Measurements from ENCODE around the gene STARD13.
"Not testable (repeated sequence)": the region's sequence is repeated elsewhere in the genome, so short reads cannot be mapped to it uniquely, and the experiment has no call there.

STARD13 gene

DNA sequence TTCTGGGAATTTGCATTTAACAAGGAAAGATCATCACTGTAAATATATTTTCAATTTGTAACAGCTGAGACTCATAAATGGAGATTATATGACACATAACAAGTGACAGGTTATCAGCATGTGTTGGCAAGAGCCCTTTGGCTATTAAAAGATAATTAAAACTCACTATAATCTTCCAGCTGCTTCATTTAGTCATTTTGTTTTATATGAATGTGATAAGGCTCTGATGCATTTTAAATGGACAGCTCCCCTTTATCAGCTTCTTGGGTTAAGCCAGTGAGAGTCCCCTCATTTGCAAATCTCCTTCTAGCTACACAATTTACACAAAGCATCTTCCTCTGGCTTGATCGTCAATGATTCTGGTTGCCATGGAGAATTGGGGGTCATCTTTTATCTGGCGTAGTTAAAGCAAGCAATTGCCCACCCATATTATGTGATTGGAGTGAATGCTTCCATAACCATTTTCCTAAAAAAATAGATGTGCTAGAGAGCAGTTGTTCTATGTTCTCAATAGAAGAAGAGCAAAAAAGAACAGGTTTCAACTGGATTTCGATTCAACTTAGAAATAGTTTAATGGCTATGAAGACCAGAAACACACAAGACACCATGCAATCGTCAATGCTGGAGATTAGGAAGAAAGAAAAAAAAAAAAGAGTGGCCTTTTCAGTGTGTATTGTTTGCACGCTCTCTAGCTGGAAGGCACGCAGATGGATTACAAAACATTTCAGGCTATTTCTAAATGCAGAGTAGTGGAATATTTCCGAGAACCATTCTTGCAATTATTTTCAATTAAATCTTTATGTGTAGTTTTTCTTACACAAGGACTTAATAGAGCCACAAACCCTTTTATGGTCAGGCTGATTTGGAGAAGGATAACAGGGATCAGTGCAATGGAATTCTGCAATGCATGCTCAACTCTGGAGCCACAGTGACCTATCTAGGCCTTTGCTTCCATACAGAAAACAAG is 27.4 kb downstream of the STARD13 start:
- DNase-seq (ENCODE audit: low read depth in 2 of 3, low spot score in 1 of 3) = no peak

DNA sequence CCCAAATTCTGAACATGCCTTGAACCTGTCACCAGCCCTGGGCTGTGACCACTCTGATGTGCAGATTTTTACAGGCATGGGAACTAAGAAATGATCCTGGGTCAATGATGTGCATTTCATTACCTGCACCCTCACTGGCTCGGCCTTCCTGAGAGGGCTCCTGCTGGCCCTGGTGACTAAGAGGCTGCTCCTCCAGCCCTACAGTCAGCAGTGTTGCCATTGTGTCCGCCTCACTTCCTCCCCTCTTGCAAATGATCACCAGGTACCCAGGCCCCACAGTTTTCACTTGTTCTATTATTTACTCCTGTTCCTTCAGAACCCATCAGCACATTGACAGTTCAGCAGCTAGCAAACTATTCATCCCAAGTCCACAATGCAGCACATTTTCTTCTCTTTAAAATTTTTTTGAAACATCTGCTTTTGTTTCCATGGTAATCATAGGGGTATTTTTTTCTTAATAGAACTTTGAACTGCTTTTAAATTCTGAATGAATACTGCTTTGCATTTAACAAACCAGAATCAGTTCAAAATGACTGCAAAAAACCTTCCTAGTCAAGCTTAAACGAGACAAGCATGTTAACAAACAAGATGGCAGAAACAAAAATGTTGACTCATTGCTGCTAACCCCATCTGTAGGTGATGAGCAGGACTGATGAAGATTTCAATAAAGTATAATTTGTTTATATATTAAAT is 29.3 kb downstream of the STARD13 start:
- no peak for DNase-seq (ENCODE audit: low read depth in 2 of 3, low spot score in 1 of 3)

DNA sequence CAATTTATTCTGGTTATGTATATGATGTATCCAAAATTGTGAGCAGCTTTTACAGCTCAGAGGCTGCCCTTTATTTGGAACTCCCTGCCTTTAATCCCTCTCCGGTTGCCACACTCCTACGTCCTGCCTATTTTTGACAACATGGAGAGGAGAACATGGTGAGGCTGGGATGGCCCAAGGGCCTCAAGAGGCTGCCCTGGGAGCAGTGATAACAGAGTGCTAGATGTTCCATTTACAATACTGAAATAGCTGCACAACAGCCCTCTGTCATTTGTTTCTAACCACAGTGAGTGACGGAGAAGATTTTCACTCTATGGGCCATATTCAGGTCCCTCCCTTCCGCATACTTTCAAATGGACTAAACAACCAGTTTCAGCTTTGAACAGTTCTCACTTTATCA is 33.4 kb downstream of the STARD13 start:
- DNase-seq (ENCODE audit: low read depth in 2 of 3, low spot score in 1 of 3) = no peak

DNA sequence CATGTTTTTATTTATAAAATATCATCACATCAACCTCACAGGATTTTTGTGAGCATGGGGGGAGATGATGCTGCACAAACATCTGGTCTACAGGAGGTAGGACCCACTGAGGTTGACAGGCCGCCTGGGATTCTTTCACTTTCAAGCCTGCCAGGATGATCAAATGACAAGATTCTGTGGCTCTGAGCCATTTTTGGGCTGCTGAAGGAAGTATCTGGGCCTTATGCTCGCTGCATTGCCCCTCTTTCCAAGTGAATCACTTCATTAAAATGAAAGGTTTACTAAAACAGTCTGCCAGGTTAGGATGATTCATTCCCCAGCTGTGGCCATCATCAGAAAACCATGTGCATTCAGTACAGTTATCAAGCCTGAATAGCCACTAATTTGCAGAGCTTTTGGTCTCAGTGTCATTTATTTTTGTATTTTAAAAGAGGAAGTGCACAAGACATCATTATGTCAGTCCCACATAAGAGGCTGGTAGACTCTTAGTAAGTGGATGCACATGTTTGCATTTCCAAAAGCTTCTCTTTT is 34.4 kb downstream of the STARD13 start:
- no peak for DNase-seq (ENCODE audit: low read depth in 2 of 3, low spot score in 1 of 3)

DNA sequence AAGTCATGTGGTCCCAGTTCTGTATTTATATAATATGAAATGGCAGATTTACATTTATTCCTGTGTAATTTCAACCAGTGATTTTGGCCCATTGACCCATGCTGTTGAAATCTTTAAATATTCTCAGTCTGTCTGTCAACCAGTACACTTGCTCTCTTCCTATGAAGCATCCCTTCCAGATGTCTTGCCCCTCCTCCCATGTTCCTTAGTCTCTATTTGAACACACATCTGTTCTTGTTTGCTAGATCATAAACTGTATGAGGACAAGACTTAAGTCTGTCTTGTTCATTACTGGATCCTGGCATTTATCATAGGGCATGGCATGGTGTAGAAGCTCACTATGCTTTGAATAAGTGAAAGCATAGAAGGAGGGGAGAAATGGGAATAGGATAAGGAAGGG is 34.9 kb downstream of the STARD13 start:
- no peak for DNase-seq (ENCODE audit: low read depth in 2 of 3, low spot score in 1 of 3)

DNA sequence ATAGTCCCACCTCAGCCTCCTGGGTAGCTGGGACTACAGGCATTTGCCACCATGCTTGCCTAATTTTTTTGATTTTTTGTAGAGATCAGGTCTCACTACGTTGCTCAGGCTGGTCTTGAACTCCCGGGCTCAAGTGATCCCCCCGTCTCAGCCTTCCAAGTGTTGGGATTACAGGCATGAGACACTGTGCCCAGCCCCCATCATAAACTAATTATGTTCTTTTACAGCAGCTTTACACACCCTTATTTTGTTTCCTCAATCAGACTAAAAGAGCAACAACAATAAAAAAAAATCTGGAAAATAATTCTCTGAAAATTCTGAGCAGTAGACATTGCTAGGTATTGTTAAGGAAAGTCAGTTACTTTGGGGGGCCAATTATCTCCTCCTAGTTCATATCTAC is 35.7 kb downstream of the STARD13 start:
- no peak for DNase-seq (ENCODE audit: low read depth in 2 of 3, low spot score in 1 of 3)

DNA sequence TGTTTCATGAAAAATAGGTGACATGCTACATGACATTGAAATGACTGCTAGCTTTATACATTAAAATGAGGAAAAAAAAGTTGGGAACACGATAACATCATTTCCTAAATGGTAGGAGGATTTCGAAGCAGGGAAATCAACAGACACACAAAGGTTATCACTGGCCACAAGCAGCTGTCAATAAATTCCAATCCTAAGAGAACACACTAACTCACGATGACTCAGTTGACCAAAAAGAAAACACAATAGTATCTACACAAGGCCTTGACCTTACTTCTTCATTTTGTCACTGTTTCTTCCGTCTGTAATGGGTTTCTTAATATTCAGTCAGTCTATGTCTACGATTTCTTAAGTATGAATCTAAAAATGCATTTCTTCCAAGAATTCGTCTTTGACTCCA is 36.5 kb downstream of the STARD13 start:
- DNase-seq (ENCODE audit: low read depth in 2 of 3, low spot score in 1 of 3) = no peak

DNA sequence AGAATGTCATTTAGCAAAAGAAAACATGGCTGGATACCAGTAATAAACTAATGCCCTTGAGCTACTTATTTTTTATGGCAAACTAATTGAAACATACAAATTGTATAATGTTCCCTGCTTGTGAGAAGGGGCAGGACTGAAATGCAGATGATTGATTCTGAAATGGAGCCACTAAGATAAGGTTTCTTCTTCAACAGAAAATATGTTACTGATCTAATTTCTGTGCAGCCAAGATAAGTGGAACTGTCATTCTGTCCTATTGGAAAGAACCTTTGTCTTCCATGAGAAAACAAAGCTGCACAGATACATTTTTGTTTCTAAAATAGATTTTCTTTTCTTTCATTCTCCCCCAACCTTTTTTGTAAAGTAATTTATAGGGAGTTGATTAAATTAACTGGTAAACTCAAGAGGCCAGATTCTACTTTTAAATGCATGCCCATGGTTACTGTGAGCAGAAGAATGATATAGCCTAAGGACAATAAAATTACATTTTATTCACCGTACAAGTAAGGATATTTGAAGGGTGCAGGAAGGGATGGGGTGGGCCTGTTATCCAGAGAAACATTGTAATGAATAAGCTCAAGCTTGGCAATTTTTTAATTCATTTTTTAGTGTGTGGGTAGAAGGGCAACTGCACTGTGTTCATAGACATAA is 39.9 kb downstream of the STARD13 start:
- DNase-seq (ENCODE audit: low read depth in 2 of 3, low spot score in 1 of 3) = no peak

DNA sequence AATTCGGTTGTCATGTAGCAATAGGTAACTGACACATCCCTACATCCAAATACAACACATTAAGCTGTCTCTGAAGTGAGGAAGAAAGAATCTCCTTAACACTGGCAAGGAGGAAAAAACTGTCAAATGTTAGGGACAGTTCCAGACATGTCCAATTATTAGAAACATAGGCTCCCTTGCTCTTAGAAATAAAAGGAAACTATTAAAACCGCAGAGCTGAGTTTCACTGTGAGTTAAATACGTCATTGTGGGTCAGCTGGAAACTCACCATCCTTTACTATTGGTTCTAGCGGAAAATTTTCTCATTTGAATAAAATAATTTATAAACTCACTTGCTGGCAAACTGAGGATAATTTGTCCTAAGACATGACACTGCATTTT is 40.7 kb downstream of the STARD13 start:
- DNase-seq (ENCODE audit: low read depth in 2 of 3, low spot score in 1 of 3) = no peak

DNA sequence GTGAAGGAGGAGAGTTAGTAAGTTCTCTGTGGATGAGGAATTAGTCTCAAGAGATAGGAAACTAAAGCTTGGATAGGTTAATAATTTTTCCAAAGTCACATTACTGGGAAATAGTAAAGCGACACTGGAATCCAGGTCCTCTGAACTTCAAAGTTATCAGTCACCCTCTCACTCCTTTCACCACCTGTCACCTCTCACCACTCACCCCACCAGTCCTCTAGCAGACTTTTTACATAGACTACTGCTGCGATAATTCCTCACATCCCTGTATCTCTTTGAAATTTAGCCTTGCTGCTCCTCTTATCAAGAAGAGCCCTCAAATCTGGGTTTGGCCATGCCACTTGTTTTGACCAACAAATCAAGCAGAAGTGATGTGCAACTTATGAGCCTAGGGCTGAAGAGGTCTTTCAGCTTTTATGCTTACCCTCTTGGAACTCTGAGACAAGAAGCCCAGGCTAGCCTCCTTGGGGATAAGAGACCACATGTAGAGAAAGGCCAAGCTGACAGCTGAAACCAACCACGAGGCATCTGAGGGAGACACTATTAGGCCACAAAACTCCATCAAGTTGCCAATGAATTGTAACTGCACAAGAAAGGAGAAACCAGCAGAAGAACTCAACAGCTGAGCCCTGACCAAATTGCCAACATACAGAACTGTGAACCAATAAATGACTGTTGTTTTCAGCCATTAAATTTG is 41.2 kb downstream of the STARD13 start:
- no peak for DNase-seq (ENCODE audit: low read depth in 2 of 3, low spot score in 1 of 3)

DNA sequence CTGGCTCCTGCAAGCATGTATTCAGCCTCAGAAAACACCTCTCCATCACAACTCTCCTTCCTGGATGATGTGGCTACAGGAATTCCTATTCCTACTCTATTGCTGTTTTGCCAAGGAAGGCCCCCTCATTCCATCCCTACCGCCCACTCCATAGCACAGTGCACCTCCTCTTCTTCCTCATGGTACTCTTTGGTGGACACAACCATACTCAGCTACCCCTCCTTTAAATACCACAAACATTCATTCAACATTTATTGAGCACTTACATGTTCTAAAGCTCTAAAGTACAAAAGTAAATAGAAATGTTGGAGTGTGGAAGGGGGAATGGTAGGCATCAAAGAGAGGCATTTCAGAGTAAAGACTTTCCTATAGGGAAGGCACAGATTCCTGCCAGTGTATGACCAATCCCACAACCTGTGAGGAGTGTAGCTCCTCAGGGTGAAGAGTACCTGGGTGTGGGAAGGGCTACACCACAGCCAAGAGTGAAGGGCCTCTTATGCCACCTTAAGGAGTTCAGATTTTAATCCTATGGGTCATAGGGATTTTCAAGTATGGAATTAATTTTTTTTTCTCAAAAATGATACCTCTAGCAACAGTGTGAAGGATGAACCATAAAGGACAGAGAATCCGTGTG is 42.5 kb downstream of the STARD13 start:
- DNase-seq (ENCODE audit: low read depth in 2 of 3, low spot score in 1 of 3) = no peak

DNA sequence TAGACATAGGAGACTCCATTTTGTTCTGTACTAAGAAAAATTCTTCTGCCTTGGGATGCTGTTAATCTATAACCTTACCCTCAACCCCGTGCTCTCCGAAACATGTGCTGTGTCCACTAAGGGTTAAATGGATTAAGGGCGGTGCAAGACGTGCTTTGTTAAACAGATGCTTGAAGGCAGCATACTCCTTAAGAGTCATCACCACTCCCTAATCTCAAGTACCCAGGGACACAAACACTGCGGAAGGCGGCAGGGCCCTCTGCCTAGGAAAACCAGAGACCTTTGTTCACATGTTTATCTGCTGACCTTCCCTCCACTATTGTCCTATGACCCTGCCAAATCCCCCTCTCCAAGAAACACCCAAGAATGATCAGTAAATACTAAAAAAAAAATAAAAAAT is 43.2 kb downstream of the STARD13 start:
- not testable (repeated sequence) for DNase-seq (ENCODE audit: low read depth in 2 of 3, low spot score in 1 of 3)

DNA sequence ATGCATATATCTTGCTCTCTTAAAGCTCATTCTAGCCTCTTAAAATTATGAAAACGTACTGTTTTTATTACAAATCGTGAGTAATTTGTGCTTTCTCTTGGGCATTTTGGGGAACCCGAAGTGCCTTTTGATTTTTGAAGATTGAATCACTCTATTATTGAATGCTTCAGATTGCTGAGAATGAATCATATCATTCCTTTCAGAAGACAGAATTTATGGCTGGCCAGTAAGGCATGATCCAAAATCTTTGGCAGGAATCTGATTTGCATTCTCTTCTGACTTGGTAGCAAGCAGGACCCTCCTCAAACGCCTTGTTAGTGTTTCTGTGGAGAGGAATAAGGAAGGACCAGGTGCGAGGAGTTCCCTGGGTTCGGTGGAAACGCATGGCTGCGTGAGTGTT is 49.5 kb downstream of the STARD13 start:
- DNase-seq (ENCODE audit: low read depth in 2 of 3, low spot score in 1 of 3) = no peak

DNA sequence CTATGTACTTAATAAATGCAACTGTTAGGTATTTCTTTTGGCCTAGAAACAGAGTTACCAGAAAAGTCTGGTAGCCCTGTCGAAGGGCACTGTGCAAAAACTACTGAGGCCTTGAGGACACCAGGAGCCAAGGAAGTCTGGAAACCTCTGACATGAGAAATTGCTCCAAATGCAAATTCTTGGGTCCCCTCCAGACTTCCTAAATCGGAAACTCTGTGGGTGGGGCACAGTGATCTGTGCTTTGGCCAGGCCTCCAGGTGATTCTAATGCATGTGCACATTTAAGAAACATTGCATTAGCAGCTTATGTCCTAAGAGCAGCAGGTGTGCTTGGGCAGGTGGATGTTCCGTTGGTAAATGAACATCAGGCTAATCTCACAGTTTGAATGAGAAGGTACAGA is 50.0 kb downstream of the STARD13 start:
- DNase-seq (ENCODE audit: low read depth in 2 of 3, low spot score in 1 of 3) = no peak

DNA sequence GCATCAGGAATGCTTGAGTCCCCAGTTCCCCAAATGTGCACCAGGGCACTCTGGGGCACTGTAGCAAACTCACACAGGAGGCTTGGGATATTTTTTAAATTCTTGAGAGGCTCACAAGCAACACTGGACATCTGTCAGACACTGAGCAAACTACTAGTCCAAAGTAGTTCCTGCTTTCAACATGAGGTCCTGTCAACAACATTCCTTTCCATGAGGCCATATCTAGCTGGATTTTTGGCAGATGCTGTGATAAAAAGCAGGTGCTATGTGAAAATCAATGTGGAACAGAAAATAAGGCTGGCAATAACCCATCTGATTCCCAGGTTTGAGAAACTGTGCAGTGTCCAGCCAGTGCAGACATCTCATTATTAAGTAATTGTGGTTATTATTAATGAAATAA is 50.5 kb downstream of the STARD13 start:
- no peak for DNase-seq (ENCODE audit: low read depth in 2 of 3, low spot score in 1 of 3)

DNA sequence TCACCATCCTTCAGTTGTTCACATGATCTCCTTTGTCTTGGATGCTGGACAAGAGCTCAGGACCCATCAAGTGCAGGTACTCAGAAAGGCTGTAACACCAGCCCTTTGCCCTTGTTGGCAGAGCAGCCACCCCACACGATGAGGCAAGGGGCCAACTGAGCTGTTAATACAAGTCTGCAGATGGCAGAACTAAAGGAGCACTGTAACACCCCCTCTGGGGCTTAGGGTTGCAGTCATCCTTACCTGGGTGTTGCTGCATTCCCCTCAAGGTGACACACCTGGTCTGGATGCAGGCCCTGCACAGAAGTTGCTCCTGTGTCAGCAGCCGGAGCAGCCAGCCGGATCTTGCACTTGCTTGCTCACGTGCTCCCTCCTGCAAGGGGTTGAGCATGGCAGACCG is 52.0 kb downstream of the STARD13 start:
- no peak for DNase-seq (ENCODE audit: low read depth in 2 of 3, low spot score in 1 of 3)

DNA sequence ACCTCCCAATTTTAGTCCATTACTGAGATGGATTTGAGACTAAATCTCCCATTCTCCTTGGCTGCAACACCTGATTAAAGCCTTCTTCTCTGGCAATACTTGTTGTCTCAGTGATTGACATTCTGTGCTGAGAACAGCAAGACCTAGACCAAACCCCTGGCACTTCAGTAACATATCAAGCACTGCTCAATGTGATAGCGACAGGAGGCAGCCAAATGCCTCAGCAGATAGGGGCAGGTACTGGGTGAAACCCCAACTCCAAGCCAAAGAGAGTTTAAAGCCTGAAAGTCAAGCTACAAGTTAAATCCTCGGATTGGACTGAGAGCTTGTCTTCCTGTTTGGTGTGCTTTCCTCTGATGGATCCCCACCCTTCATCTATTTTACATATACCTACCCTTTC is 52.7 kb downstream of the STARD13 start:
- no peak for DNase-seq (ENCODE audit: low read depth in 2 of 3, low spot score in 1 of 3)

DNA sequence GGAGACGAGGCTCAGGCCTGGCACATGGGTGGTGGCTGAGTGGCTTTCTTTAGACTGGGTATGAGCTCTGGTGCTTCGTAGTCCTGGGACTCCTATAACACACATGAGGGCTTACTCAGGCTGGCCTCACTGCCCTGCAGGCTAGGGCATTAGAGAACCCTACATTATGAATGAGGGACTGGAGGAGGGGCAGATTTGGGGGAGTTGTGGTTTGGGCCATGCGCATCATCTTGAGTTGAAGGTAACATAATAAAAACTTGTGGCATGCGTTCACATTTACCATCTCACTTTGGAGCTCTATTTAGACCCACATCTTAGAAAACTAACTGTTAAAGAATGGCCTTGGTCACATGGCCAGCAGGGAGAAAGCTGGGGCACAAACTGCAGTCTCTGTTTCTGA is 54.2 kb downstream of the STARD13 start:
- no peak for DNase-seq (ENCODE audit: low read depth in 2 of 3, low spot score in 1 of 3)

DNA sequence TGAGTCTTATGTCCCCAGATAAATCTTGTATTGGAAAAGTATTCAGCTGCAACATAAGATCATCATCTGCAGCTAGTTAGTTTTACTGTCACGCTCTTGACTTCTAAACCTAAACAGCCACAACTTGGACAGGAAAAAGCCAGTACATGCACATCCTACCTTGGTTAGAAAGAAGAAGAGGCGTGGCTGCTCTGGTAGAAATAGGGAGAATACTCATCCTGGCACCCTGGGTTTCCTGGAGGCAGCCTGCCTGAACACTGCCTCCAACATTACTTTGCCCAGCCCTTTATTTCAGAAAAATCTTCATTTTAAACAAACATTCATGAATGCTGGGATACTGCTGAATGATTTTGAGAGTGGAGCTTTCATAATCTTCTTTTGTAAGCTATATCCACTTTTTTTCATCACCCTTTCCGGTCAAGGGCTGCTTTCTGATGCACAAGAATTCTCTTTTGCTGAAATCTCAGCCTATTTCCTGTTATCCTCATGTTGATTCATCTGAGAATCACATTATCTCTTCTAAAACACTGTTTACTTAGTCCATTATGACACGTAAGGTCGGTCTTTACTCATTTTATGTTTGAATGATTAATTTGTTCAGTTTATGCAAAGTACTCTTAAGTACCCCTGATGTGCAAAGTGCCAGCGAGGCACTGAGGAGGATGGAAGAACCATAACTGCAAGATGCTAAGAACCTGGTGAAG is 55.2 kb downstream of the STARD13 start:
- DNase-seq (ENCODE audit: low read depth in 2 of 3, low spot score in 1 of 3) = no peak

Data from stimulated activated CD4-positive, alpha-beta T cell treated with anti-CD3 and anti-CD28 coated beads, Interleukin-12 subunit alpha, Interleukin-12 subunit beta, amount 100 ng/mL, for 48 hours (primary cell).